ENCODE data around the gene RNF31. TPM values are rescaled to one million over a fixed set of nuclear protein-coding genes. Genes with fewer than 3 reads are reported as not detected.
A peak's percentile ranks its signal among the peaks of the same experiment; 100 is the strongest.
"Not testable (repeated sequence)": the region's sequence is repeated elsewhere in the genome, so short reads cannot be mapped to it uniquely, and the experiment has no call there.

The RNF31 gene
- total RNA-seq, 2 donors from 2014 or later = 34.9 to 53.7 TPM

DNA sequence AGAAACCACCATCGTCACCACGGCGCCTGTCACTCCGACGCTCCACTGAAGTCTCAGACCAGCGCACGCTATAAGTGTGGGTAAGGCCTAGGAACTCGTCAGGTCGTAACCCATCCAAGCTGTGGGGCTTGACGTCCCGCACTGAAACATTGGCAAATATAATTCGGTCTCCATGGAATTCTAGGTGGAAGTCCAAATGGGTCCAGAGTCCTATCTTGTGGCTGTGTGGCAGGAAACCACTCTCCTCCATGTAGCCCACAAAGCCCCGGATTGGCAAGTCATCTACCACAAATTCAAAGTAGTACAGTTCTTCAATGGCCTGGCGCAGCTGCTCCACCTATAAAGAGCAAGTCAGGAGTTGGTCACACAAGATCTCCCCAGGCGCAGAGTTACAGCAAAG lies 45.6 kb downstream of the RNF31 start:
- intact Hi-C loops (cut with DNase I) = no loop called here

DNA sequence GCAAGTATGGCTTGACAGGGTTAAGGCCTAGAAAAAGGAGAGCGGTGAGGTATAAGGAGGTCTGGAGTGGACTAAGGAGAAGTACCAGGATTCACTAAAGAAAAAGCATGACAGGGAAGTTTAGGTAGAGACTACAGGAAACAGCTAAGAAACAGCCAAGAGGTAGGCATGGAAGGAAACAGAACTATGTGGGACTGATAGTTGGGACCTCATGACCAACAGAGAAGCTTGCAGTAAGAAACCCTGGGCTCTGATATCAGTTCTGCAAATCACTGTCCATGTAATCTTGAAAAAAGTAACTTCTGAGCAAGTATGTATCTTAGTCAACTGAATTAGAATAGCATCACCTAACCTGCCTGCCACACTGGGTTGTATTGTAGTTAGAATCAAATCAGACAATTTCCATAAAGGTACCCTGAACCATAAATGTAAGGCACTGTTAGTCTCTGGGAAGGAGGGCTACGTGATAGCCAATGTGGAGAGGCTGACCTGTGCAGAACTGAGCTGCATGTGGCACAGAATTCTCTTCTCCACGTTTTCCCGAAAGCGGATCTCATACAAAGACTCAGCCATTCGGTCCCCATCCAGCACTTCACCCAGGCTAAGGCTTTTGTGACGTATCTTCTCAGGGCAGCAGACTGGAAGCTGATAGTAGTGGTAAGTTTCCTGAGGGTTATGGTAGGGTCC lies 47.0 kb downstream of the RNF31 start:
- intact Hi-C loops (cut with DNase I) = no loop called here
- no peak for DNase-seq (ENCODE audit: low spot score)

More for the DNA sequence above, 45.6 kb downstream of the RNF31 start:
- no peak for DNase-seq (ENCODE audit: low spot score)

DNA sequence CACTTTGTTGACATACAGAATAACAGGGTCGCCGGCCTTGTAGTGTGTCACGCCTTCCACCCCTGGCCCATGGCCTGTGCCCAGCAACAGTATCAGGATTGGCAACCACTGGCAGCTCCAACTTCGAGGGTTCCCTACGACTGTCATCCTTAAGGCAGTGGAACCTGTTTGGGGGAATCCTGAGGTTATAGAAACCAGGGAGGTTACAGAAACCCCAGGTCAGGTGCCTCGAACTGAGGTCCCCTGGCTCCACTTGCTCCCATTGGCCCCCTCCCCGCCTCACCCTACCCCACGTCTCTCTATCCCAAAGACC lies 47.5 kb downstream of the RNF31 start:
- intact Hi-C loops (cut with DNase I) = no loop called here

DNA sequence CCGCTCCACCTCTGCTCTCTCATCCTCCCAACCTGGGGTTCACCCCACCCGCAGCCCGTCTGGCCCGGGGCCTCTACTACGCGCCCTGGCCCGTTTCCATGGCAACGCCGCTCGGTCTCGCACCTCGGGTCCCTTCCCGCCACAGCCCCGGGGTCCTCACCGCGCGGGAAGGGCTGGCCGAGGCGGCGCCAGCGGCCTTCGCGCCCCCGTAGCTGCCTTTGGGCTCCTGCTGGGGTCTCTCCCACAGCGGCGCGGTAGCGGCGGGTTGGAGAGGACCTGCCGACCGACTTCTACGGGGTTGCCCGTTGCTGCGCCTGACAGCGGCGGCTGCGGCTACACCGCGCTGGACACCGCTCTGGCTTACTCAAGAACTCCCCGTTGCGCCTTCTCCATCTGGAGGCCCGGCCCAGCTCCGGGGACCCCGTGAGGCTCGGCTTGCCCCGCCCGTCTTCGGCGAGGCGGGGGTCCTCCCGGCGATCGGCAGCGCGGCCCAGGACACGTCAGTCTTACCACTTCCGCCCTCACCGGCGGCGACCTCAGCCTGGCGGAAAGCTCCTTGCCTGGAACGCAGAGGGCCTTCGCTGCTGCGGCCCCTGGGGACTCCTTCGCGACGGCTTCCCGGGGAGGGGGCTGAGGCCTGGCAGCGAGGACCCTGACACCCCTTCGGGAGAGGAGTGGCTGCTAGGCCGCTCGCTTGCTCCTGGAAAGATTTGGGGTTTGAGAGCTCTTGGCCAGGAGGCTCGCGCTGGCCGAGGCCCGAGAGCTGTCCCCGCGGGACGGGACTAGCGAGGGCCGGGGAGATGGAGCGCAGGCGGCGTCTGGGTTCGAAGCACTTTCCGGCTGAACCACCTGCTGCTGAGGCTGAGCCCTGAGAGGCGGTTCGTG lies 48.1 kb downstream of the RNF31 start, which contains the start of gene TM9SF1:
Gene TM9SF1, minus strand, starts transcription at position 256 of the 885 bp plus-strand sequence. CDS start 422 bp downstream, outside the sequence.
- intact Hi-C loops (cut with DNase I) = no loop called here
- peak; percentile 98 for DNase-seq (ENCODE audit: low spot score)

More for the DNA sequence above, 47.5 kb downstream of the RNF31 start:
- no peak for DNase-seq (ENCODE audit: low spot score)

DNA sequence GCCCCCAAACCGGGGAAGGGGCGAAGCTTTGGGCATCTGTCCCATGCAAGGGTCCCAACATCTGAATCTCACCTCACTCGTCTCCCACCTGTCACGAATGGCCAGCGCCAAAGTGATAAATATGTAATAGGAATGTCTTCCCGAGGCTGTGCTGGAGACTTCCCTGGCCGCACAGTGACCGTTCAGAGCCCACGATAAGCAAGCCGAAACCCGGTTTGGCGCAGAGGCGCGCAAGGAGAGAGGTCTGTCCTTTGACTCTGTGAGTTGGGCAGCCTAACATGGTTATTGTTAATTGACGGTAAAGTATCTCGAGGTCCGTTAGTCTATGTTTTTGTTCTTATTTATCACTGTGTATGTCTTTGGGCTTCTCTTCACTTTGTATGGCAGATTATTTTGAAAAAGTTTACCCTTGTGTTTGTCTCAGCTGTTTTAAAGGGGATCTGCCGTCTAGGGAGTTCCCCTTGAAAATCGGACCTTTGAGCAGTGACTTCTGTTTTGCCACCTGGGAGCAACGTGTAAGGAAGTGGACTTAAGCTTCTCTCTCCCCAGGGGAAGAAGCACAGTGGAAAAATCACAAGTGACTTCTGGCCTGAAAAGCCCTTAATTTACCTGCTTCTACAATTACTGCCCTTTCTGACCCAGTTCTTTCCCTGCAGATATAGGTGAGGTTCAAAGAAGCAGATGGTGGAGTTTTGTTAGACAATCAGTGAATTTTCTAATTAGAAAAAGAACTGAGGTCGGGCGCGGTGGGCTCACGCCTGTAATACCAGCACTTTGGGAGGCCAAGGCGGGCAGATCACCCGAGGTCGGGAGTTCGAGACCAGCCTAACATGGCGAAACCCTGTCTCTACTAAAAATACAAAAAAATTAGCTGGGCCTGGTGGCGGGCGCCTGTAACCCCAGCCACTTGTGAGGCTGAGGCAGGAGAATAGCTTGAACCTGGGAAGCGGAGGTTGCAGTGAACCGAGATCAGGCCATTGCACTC lies 49.1 kb downstream of the RNF31 start:
- intact Hi-C loops (cut with DNase I) = no loop called here

DNA sequence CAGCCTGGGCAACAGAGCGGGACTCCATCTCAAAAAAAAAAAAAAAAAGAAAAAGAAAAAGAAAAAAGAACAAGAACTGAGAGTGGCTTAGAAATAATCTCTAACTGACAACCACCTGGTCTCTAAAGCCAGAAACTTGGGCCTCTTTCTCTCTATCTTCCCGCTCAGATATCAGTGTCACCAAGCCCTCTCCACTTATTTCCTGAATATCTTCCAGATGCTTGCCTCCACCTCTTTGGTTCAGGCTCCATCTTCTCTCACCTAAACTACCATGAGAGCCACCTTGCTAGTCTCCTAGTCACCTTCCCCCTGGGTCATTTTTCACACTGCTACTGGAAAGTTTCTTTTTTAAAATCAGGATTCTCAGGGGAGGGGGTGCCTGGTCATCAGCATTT lies 49.8 kb downstream of the RNF31 start:
- DNase-seq (ENCODE audit: low spot score) = no peak
- intact Hi-C loops (cut with DNase I) = no loop called here

More for the DNA sequence above, 49.1 kb downstream of the RNF31 start:
- no peak for DNase-seq (ENCODE audit: low spot score)

DNA sequence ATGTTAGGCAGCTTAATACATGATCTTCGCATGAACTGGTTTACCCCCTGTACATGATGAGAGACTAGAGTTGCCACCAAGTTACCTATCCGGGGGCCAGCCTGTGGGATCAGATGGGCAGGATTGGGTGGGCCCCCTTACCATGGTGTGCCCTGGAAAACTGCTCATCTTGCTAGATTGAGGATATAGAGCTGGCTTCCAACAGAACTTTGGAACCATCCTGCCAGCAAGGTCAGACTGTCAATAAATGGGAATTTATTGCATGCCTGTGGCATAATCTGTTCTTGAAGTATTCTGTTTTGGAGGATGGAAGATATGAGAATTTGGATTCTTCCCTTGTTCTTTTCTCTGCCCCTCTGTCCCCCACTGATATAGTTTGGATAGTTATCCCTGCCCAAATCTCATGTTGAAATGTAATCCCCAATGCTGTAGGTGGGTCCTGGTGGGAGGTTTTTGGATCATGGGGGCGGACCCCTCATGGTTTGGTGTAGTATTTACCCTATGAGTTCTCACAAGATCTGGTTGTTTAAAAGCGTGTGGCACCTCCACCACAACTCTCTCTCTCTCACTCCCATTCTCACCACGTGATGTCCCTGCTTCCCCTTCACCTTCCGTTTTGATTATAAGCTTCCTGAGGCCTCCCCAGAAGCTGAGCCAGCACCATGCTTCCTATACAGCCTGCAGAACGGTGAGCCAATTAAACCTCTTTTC lies 51.7 kb downstream of the RNF31 start:
- no peak for DNase-seq (ENCODE audit: low spot score)
- intact Hi-C loops (cut with DNase I) = no loop called here

DNA sequence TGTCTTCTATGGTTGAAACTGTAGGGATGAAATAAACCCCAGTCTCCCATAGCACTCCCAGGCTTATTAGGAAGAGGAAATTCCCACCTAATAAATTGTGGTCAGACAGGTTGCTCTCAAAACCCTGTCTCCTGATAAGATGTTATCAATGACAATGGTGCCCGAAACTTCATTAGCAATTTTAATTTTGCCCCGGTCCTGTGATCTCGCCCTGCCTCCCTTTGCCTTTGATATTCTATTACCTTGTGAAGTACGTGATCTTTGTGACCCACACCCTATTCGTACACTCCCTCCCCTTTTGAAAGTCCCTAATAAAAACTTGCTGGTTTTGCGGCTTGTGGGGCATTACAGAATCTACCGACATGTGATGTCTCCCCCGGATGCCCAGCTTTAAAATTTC lies 55.2 kb downstream of the RNF31 start:
- intact Hi-C loops (cut with DNase I); DNase-seq (ENCODE audit: low spot score): not testable (repeated sequence)

DNA sequence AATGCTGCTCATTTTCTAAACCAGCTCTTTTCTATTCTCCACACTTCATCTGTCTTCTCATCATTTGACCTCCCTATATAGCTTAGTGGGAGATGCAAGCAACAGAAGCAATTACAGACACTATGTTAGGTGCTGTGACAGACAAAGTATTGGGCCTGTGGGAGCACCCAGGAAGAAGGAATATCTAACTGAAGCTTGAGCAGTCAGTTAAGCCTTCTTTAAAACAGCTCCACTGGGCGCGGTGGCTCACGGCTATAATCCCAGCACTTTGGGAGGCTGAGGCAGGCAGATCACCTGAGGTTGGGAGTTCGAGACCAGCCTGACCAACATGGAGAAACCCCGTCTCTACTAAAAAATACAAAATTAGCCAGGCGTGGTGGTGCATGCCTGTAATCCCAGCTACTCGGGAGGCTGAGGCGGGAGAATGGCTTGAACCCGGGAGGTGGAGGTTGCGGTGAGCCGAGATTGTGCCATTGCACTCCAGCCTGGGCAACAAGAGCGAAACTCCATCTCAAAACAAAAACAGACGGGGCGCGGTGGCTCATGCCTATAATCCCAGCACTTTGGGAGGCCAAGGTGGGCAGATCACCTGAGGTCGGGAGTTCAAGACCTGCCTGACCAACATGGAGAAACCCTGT lies 56.1 kb downstream of the RNF31 start:
- intact Hi-C loops (cut with DNase I); DNase-seq (ENCODE audit: low spot score): not testable (repeated sequence)

DNA sequence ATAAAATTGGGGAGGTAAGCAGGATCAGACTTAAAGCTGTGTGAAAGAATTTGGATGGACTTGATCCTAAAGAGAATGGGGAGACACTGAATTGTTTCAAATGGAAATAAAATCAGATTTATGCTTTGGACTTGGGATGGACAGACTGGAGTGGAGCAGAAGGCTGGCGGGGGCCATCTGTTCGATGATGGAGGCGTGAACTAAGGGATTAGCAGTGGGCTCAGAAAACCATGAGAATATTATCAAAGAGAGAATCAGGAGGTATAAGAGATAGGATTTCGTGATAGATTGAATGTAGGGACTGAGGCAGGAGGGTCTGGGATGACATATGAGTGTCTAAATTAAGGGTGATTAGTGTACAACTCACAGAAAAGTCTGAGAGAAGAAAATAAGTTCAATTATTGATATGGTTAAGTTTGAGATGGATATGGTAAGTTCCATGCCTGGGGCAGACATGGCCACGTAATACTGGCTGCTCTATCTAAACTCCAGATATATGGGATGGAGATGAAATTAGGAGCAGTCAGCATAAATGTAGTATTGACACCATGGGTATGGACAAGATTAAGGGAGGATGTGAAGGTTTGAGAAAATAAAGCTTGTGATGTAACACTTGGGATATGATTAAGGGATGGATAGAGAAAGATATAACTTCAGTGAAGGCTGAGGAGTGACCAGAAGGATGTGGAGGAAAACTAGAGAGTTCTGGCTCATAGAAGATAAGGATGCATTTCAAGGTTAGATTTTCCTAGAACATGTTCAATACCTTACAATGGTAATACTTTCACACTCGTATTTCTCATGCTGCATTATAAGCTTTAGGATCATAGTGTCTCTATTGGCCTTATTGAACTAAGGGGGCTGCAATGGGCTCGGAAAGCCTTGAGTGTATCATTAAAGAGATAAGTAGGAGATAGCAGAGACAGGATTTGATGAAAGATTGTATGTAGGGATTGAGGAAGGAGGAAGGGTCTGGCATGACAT lies 57.2 kb downstream of the RNF31 start:
- no peak for DNase-seq (ENCODE audit: low spot score)
- intact Hi-C loops (cut with DNase I) = no loop called here

DNA sequence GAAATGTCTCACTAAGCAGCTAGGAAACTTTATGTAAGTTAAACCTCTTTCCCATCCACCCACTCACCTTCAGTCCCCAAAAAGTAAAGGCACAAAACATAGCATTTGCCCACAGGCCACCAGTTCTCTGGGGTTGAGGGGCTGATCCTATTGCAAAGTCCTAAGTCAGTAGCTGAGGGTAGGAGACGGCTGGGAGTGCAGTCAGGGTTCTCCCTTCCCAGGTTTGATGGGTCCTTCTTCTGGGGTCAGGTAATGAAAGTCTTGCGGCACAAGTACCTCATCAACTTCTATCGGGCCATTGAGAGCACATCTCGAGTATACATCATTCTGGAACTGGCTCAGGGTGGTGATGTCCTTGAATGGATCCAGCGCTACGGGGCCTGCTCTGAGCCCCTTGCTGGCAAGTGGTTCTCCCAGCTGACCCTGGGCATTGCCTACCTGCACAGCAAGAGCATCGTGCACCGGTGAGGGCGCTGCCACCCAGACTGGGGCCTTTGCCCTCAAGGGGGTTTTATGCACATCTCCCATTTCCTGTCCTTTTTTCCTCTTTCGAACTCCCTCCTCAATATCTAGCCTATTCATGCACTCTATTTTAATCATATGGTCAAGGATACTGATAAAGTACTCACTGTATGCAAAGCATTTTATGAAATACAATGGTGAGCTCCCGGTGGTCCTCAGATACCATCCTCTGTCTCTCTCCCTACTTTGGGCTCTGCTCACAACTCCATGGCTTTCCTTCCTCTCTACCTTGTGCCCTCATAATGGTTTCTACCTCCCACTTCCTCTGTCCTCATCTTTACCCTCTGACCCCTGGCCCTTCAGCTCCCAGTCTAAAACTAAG lies 59.2 kb downstream of the RNF31 start:
- intact Hi-C loops (cut with DNase I) = no loop called here
- no peak for DNase-seq (ENCODE audit: low spot score)

DNA sequence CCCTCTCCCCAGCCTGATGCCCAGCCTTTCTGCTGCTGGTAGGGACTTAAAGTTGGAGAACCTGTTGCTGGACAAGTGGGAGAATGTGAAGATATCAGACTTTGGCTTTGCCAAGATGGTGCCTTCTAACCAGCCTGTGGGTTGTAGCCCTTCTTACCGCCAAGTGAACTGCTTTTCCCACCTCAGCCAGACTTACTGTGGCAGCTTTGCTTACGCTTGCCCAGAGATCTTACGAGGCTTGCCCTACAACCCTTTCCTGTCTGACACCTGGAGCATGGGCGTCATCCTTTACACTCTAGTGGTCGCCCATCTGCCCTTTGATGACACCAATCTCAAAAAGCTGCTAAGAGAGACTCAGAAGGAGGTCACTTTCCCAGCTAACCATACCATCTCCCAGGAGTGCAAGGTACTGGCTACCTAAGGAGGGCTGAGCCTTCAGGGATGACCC lies 59.8 kb downstream of the RNF31 start:
- intact Hi-C loops (cut with DNase I) = no loop called here
- no peak for DNase-seq (ENCODE audit: low spot score)

DNA sequence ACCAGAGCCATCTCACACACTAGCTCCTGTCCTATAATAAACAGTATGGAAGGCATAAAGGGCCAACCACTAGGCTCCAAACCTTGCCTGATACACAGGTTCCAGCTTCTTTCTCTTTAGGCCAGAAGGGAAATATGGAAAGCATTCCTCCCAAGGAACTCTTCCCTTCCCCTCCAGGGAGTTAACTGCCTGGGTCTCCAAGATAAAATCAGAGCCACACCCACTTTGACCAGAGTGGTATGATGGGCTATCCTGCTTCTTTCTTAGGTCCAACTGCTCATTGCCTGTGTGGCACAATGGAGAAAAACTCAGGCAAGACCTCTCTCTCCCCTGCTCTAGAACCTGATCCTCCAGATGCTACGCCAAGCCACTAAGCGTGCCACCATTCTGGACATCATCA lies 60.3 kb downstream of the RNF31 start:
- no peak for DNase-seq (ENCODE audit: low spot score)
- intact Hi-C loops (cut with DNase I) = no loop called here
